Neuronal stem cell (in vitro differentiated cells): ENCODE data around the gene RPS21.
A peak's percentile ranks its signal among the peaks of the same experiment; 100 is the strongest.

Experiments used
- DNase-seq: peaks from one replicate; pipeline ENCODE4 v3.0.0-alpha.2; 2013; ENCODE audit warnings: low spot score
- H2AFZ ChIP-seq: one replicate; pipeline ENCODE4 v1.6.1; 2013; ENCODE audit warnings: mild to moderate bottlenecking, low read length, inconsistent platforms
- H2AK5ac ChIP-seq: 2 replicates; pipeline ENCODE4 v1.6.1; 2013; ENCODE audit warnings: low read depth, mild to moderate bottlenecking, inconsistent platforms, low read length, moderate library complexity, mixed read lengths
- H2BK120ac ChIP-seq: 2 replicates; pipeline ENCODE4 v1.6.1; 2013; ENCODE audit warnings: low read depth, mild to moderate bottlenecking, inconsistent platforms, low read length, moderate library complexity, mixed read lengths
- H2BK12ac ChIP-seq: one replicate; pipeline ENCODE4 v1.6.1; 2013; ENCODE audit warnings: low read length, inconsistent platforms
- H2BK15ac ChIP-seq: 2 replicates; pipeline ENCODE4 v1.6.1; 2013; ENCODE audit warnings: mild to moderate bottlenecking, low read length, inconsistent platforms, mixed read lengths
- H2BK5ac ChIP-seq: one replicate; pipeline ENCODE4 v1.6.1; 2013; ENCODE audit warnings: inconsistent platforms, mild to moderate bottlenecking, low read length, moderate library complexity
- H3K14ac ChIP-seq: one replicate; pipeline ENCODE4 v1.6.1; 2013; ENCODE audit warnings: low read length, inconsistent platforms
- H3K18ac ChIP-seq: 2 replicates; pipeline ENCODE4 v1.6.1; 2013; ENCODE audit warnings: low read length, inconsistent platforms
- H3K23ac ChIP-seq: 2 replicates; pipeline ENCODE4 v1.6.1; 2013; ENCODE audit warnings: low read depth, mild to moderate bottlenecking, mixed read lengths, low read length, inconsistent platforms; ENCODE audit not compliant: poor library complexity
- H3K27ac ChIP-seq: replicated peaks from 3 replicates; pipeline ENCODE4 v1.5.1; 2013; ENCODE audit warnings: low read length, inconsistent platforms
- H3K27me3 ChIP-seq, 3 experiments: 2 replicates each; pipeline ENCODE4 v1.6.1; 2013; ENCODE audit warnings: low read length in 3 of 3, mild to moderate bottlenecking in 2 of 3, inconsistent platforms in 1 of 3, low read depth in 1 of 3, mixed read lengths in 1 of 3, moderate library complexity in 1 of 3; ENCODE audit not compliant: control insufficient read depth in 3 of 3, insufficient read depth in 3 of 3
- H3K36me3 ChIP-seq, 2 donors: replicated peaks in 1 of 2; 2 replicates each; pipeline ENCODE4 v1.6.1; 2013; ENCODE audit warnings: low read length in 2 of 2; ENCODE audit not compliant: control insufficient read depth in 2 of 2, insufficient read depth in 2 of 2
- H3K4ac ChIP-seq: 2 replicates; pipeline ENCODE4 v1.6.1; 2013; ENCODE audit warnings: inconsistent platforms, mild to moderate bottlenecking, low read length, moderate library complexity
- H3K4me1 ChIP-seq, 2 donors: 1 replicate in 1 of 2; 2 replicates in 1 of 2; pipeline ENCODE4 v1.6.1; 2013; ENCODE audit warnings: low read length in 2 of 2, low read depth in 1 of 2; ENCODE audit not compliant: control insufficient read depth in 2 of 2, insufficient read depth in 1 of 2
- H3K4me2 ChIP-seq: one replicate; pipeline ENCODE4 v1.6.1; 2013; ENCODE audit warnings: mild to moderate bottlenecking, low read length, inconsistent platforms; ENCODE audit not compliant: insufficient read depth, poor library complexity, severe bottlenecking
- H3K4me3 ChIP-seq, 2 donors: 2 replicates each; pipeline ENCODE4 v1.5.1; 2013; ENCODE audit warnings: low read length in 2 of 2, mild to moderate bottlenecking in 2 of 2, inconsistent platforms in 1 of 2, moderate library complexity in 1 of 2
- H3K79me1 ChIP-seq: one replicate; pipeline ENCODE4 v1.6.1; 2013; ENCODE audit warnings: low read depth, mild to moderate bottlenecking, inconsistent platforms, low read length, moderate library complexity
- H3K9ac ChIP-seq: one replicate; pipeline ENCODE4 v1.6.1; 2013; ENCODE audit warnings: mild to moderate bottlenecking, low read depth, low read length, inconsistent platforms; ENCODE audit not compliant: poor library complexity
- H3K9me3 ChIP-seq, 2 donors: replicated peaks in 1 of 2; 2 replicates each; pipeline versions ENCODE3 to v1.6.1; 2013; ENCODE audit warnings: low read length in 2 of 2, mild to moderate bottlenecking in 2 of 2, inconsistent platforms in 1 of 2, low read depth in 1 of 2, mixed read lengths in 1 of 2, moderate library complexity in 1 of 2; ENCODE audit not compliant: control insufficient read depth in 2 of 2, insufficient read depth in 1 of 2
- H4K8ac ChIP-seq: one replicate; pipeline ENCODE4 v1.6.1; 2013; ENCODE audit warnings: low read depth, mild to moderate bottlenecking, inconsistent platforms, low read length, moderate library complexity
- H4K91ac ChIP-seq: one replicate; pipeline ENCODE4 v1.6.1; 2013; ENCODE audit warnings: low read length, low read depth, mild to moderate bottlenecking, inconsistent platforms; ENCODE audit not compliant: poor library complexity
- WGBS, 2 donors: extraction: QIAGEN DNeasy Blood & Tissue Kit; methylation state at CpG; one replicate each; pipeline ENCODE4 v1.1.7; 2013; ENCODE audit warnings: missing lambda C conversion rate in 2 of 2, mixed read lengths in 1 of 2; ENCODE audit not compliant: insufficient read length in 2 of 2, insufficient replicate concordance in 1 of 2; ENCODE audit errors: extremely low coverage in 2 of 2; 5-methylcytosine and 5-hydroxymethylcytosine counted together

RPS21 gene

GRCh38 chr20:62361799-62362589 lies 24.9 kb upstream of the RPS21 start:
- Histone ChIP-seq H2BK5ac (peak overlapping the region; percentile 96), H3K9me3 (no peaks in the 10 kb centered on the region), H3K79me1 (peaks cover 35% of the 10 kb centered on the region), H2BK120ac (peak overlapping the region; percentile 91), H2BK12ac (no peak overlapping the region), H3K23ac (peak overlapping the region; percentile 15), H2AK5ac (peak overlapping the region; percentile 96), H4K8ac (peak overlapping the region; percentile 23), H3K27me3 (no peaks in the 10 kb centered on the region), H2BK15ac (peak overlapping the region; percentile 3), H3K9ac (peak overlapping the region; percentile 56), H3K18ac (peak overlapping the region; percentile 20), H3K4ac (peak overlapping the region; percentile 37), H4K91ac (peak overlapping the region; percentile 56), H3K14ac (peak overlapping the region; percentile 75), H2AFZ (no peak overlapping the region), H3K27ac (peak overlapping the region; percentile 74), H3K4me1 (peaks cover 28 to 61% of the 10 kb centered on the region in 2 donors), H3K4me3 (peak overlapping the region in 1 of 2 donors; percentile 21), H3K36me3 (peaks cover 4 to 9% of the 10 kb centered on the region in 2 donors), H3K4me2 (peak overlapping the region; percentile 24)
- no peak for DNase-seq
- no CpG with 5 or more reads among the region's 34 CpGs for WGBS, 2 donors

DNA sequence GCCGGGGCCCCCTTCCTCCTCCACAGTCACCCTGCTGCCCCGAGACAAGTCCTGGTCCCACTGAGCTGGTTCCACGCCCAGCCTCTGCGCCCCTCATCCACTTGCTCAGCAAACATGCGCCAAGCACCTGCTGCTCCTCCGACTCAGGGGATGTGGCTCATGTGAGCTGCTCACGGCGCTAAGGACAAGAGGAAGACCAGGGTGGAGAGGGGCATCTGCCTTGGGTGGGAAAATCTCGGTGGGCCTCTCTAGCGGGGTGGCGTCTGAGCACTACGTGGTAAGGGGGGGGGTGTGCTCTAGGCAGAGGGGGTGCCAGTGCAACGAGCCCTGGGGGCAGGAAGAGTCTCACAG lies 24.3 kb upstream of the RPS21 start:
- Histone ChIP-seq H2AK5ac (peak overlapping the region; percentile 7), H3K9me3 (no peaks in the 10 kb centered on the region), H2BK12ac (no peak overlapping the region), H3K4me3 (no peak overlapping the region), H3K36me3 (peaks cover 4 to 9% of the 10 kb centered on the region in 2 donors), H2AFZ (no peak overlapping the region), H2BK5ac (no peak overlapping the region), H3K4me2 (no peak overlapping the region), H3K4me1 (peaks cover 29 to 63% of the 10 kb centered on the region in 2 donors), H4K91ac (peak overlapping the region; percentile 56), H2BK15ac (peak overlapping the region; percentile 3), H3K14ac (no peak overlapping the region), H2BK120ac (no peak overlapping the region), H3K9ac (no peak overlapping the region), H3K23ac (peak overlapping the region; percentile 15), H3K27ac (no peak overlapping the region), H3K79me1 (peaks cover 36% of the 10 kb centered on the region), H4K8ac (no peak overlapping the region), H3K27me3 (no peaks in the 10 kb centered on the region), H3K4ac (peak overlapping the region; percentile 1), H3K18ac (peak overlapping the region; percentile 20)
- WGBS, 2 donors: no CpG with 5 or more reads among the region's 13 CpGs
- DNase-seq: no peak

GRCh38 chr20:62362991-62363919 lies 23.6 kb upstream of the RPS21 start:
- H4K91ac ChIP-seq: no peak overlapping the region
- H2AK5ac ChIP-seq: peak overlapping the region; percentile 98
- H2BK15ac ChIP-seq: peak overlapping the region; percentile 3
- no CpG with 5 or more reads among the region's 20 CpGs for WGBS, 2 donors
- peaks cover 37% of the 10 kb centered on the region for H3K79me1 ChIP-seq
- H4K8ac ChIP-seq: no peak overlapping the region
- peaks cover 36 to 70% of the 10 kb centered on the region in 2 donors for H3K4me1 ChIP-seq
- peak overlapping the region; percentile 11 for H3K4me2 ChIP-seq
- H3K9me3 ChIP-seq: no peaks in the 10 kb centered on the region
- H3K18ac ChIP-seq: peak overlapping the region; percentile 83
- H3K23ac ChIP-seq: peak overlapping the region; percentile 60
- H3K4me3 ChIP-seq: no peak overlapping the region
- no peak overlapping the region for H3K4ac ChIP-seq
- H2AFZ ChIP-seq: no peak overlapping the region
- H2BK5ac ChIP-seq: peak overlapping the region; percentile 90
- H3K14ac ChIP-seq: no peak overlapping the region
- H3K27me3 ChIP-seq: no peaks in the 10 kb centered on the region
- no peak for DNase-seq
- H2BK120ac ChIP-seq: peak overlapping the region; percentile 47
- H2BK12ac ChIP-seq: no peak overlapping the region
- H3K9ac ChIP-seq: peak overlapping the region; percentile 30
- peak overlapping the region; percentile 59 for H3K27ac ChIP-seq
- H3K36me3 ChIP-seq: peaks cover 4 to 9% of the 10 kb centered on the region in 2 donors
